GM18508 (cell line): ENCODE results near the gene TMEM132D.
"Not testable (repeated sequence)": the region's sequence is repeated elsewhere in the genome, so short reads cannot be mapped to it uniquely, and the experiment has no call there.

ENCODE experiments used
- ATAC-seq: cut with Tn5 transposase; IDR thresholded peaks from one replicate; pipeline ENCODE4 v1.9.1; 2021; ENCODE audit warnings: moderate number of reproducible peaks; ENCODE audit not compliant: insufficient read depth, unreplicated experiment

The TMEM132D gene

GRCh38 chr12:129903956-129904829 lies at the start of gene TMEM132D:
TMEM132D (minus strand) TSS chr12:129904025.
- no peak for ATAC-seq

- ATAC-seq: no peak
Observed at GRCh38 chr12:129949651-129950050, 45.8 kb upstream of the TMEM132D start.

- no peak for ATAC-seq
Observed at GRCh38 chr12:129941618-129942017, 37.8 kb upstream of the TMEM132D start.

- ATAC-seq: no peak
Observed at GRCh38 chr12:129938089-129938488, 34.3 kb upstream of the TMEM132D start.

- no peak for ATAC-seq
Observed at GRCh38 chr12:129937426-129937825, 33.6 kb upstream of the TMEM132D start.

- no peak for ATAC-seq
Observed at GRCh38 chr12:129928643-129929042, 24.8 kb upstream of the TMEM132D start.

- ATAC-seq: no peak
Observed at GRCh38 chr12:129927316-129927900, 23.6 kb upstream of the TMEM132D start.

- no peak for ATAC-seq
Observed at GRCh38 chr12:129911428-129912049, 7.7 kb upstream of the TMEM132D start.

GRCh38 chr12:129909051-129910020 lies 5.5 kb upstream of the TMEM132D start:
- no peak for ATAC-seq

- no peak for ATAC-seq
Observed at GRCh38 chr12:129903092-129903945, 506 bp downstream of the TMEM132D start.

- no peak for ATAC-seq
Observed at GRCh38 chr12:129902371-129903091, 1.3 kb downstream of the TMEM132D start.

GRCh38 chr12:129901254-129901653 lies 2.6 kb downstream of the TMEM132D start:
- no peak for ATAC-seq

- no peak for ATAC-seq
Observed at GRCh38 chr12:129900306-129900705, 3.5 kb downstream of the TMEM132D start.

- ATAC-seq: not testable (repeated sequence)
Observed at GRCh38 chr12:129899045-129899444, 4.8 kb downstream of the TMEM132D start.

- no peak for ATAC-seq
Observed at GRCh38 chr12:129893691-129894090, 10.1 kb downstream of the TMEM132D start.

GRCh38 chr12:129887101-129887500 lies 16.7 kb downstream of the TMEM132D start:
- ATAC-seq: no peak

- ATAC-seq: no peak
Observed at GRCh38 chr12:129886541-129886940, 17.3 kb downstream of the TMEM132D start.

GRCh38 chr12:129885287-129885686 lies 18.5 kb downstream of the TMEM132D start:
- no peak for ATAC-seq

GRCh38 chr12:129877411-129877810 lies 26.4 kb downstream of the TMEM132D start:
- no peak for ATAC-seq
